IPS DF 6.9 (cell line): ENCODE data around the gene SCGB1D4.

Experiments used
- DNase-seq: peaks from one replicate; pipeline ENCODE4 v3.0.0-alpha.2; 2013; ENCODE audit warnings: low read depth, low spot score
- H3K27ac ChIP-seq: one replicate; pipeline ENCODE4 v1.5.1; 2013; ENCODE audit warnings: low read length, control low read depth
- H3K27me3 ChIP-seq: 2 replicates; pipeline ENCODE4 v1.6.1; 2013; ENCODE audit warnings: mild to moderate bottlenecking, low read length; ENCODE audit not compliant: control insufficient read depth, insufficient read depth
- H3K36me3 ChIP-seq: 2 replicates; pipeline ENCODE4 v1.6.1; 2013; ENCODE audit warnings: low read length; ENCODE audit not compliant: control insufficient read depth, insufficient read depth
- H3K4me1 ChIP-seq: 2 replicates; pipeline ENCODE4 v1.6.1; 2013; ENCODE audit warnings: low read length; ENCODE audit not compliant: control insufficient read depth, insufficient read depth
- H3K4me3 ChIP-seq: 2 replicates; pipeline ENCODE4 v1.5.1; 2013; ENCODE audit warnings: mild to moderate bottlenecking, low read length
- H3K9me3 ChIP-seq: 2 replicates; pipeline ENCODE4 v1.6.1; 2013; ENCODE audit warnings: low read length, inconsistent platforms; ENCODE audit not compliant: control insufficient read depth, insufficient read depth
- WGBS: extraction: QIAGEN DNeasy Blood & Tissue Kit; methylation state at CpG from one replicate; pipeline ENCODE4 v1.1.7; 2013; ENCODE audit warnings: mixed read lengths, missing lambda C conversion rate; ENCODE audit not compliant: insufficient read length, insufficient coverage; 5-methylcytosine and 5-hydroxymethylcytosine counted together

The SCGB1D4 gene

DNA sequence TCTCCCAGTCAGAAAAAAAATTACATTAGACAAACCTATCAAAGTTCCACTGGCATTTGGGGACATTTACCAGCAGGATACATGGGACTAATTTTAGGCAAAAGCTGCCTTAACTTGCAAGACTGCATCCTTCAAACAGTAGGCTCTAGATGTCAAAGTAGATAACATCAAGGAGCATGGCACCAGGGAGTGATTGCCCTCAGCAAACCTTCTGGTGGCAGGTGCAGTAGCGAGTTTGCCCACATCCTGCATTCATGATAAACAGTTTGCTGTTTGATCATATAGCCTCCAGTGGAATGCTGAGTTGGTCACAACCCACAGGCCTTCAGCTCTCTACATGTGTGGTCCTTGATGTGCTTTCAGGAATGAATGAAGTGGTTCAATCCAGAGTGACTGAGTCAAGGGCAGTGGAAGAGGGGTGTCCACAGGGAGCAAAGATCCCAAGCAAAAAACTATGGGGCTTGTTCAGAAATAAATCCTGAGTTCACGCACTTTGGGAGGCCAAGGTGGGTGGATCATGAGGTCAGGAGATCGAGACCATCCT is 44.8 kb downstream of the SCGB1D4 start:
- DNase-seq, result no peak
- Histone ChIP-seq H3K9me3 (peaks cover 4% of the 10 kb centered on the region), H3K27ac (no peak overlapping the region), H3K4me3 (no peak overlapping the region), H3K27me3 (no peaks in the 10 kb centered on the region), H3K4me1 (no peaks in the 10 kb centered on the region), H3K36me3 (no peaks in the 10 kb centered on the region)
- no CpG with 5 or more reads among the region's 3 CpGs for WGBS

DNA sequence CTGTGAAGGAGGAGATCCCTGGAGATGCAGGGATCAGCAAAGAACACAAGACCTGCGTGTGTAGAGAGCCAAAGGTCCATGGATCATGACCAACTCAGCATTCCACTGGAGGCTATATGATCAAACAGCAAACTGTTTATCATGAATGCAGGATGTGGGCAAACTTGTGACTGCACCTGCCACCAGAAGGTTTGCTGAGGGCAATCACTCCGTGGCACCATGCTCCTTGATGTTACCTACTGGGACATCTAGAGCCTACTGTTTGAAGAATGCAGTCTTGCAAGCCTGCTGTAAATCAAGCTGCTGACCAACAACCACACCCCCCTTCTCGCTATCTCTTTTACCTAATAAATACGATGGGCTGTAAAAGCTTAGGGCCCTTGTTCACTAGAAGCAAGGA is 47.2 kb downstream of the SCGB1D4 start:
- WGBS, result no CpG with 5 or more reads among the region's 4 CpGs
- Histone ChIP-seq H3K27ac (no peak overlapping the region), H3K4me1 (no peaks in the 10 kb centered on the region), H3K4me3 (no peak overlapping the region), H3K9me3 (peaks cover 4% of the 10 kb centered on the region), H3K36me3 (no peaks in the 10 kb centered on the region), H3K27me3 (no peaks in the 10 kb centered on the region)
- DNase-seq, result no peak
